ENCODE measurements around the gene TEX26. TPM values are rescaled to one million over a fixed set of nuclear protein-coding genes. Genes with fewer than 3 reads are reported as not detected.
A peak's percentile ranks its signal among the peaks of the same experiment; 100 is the strongest.

TEX26 gene
- total RNA-seq, 2 donors from 2014 or later: not detected

GRCh38 chr13:30978981-30979956 is 46.8 kb downstream of the TEX26 start:
- DNase-seq: peak; percentile 38
- H3K27ac ChIP-seq: no peak overlapping the region
- H3K27me3 ChIP-seq: no peaks in the 10 kb centered on the region
- no peaks in the 10 kb centered on the region for H3K4me1 ChIP-seq
- H3K36me3 ChIP-seq: no peaks in the 10 kb centered on the region
- no peak overlapping the region for H3K4me3 ChIP-seq
- intact Hi-C loops (cut with DNase I): no loop called here
- H3K9me3 ChIP-seq: no peaks in the 10 kb centered on the region
- TF ChIP-seq CTCF (IDR thresholded peaks at IDR 0.05): peak; percentile 64
- H3K9ac ChIP-seq (ENCODE audit: low read depth in 2 of 2, low read length in 2 of 2): no peak overlapping the region

- Histone ChIP-seq H3K9me3 (no peaks in the 10 kb centered on the region), H3K27ac (no peak overlapping the region), H3K36me3 (no peaks in the 10 kb centered on the region), H3K27me3 (no peaks in the 10 kb centered on the region), H3K9ac (ENCODE audit: low read depth in 2 of 2, low read length in 2 of 2) (no peak overlapping the region), H3K4me1 (no peaks in the 10 kb centered on the region), H3K4me3 (no peak overlapping the region)
- intact Hi-C loops (cut with DNase I): no loop called here
- DNase-seq: no peak
- no peak for TF ChIP-seq CTCF (IDR thresholded peaks at IDR 0.05)
Observed at GRCh38 chr13:30982506-30982905, 50.0 kb downstream of the TEX26 start.

GRCh38 chr13:30982906-30983305 is 50.5 kb downstream of the TEX26 start:
- intact Hi-C loops (cut with DNase I): no loop called here
- H3K4me3 ChIP-seq: no peak overlapping the region
- H3K27ac ChIP-seq: no peak overlapping the region
- no peaks in the 10 kb centered on the region for H3K4me1 ChIP-seq
- H3K27me3 ChIP-seq: no peaks in the 10 kb centered on the region
- no peak for DNase-seq
- TF ChIP-seq CTCF (IDR thresholded peaks at IDR 0.05): no peak
- H3K9me3 ChIP-seq: no peaks in the 10 kb centered on the region
- no peak overlapping the region for H3K9ac ChIP-seq (ENCODE audit: low read depth in 2 of 2, low read length in 2 of 2)
- H3K36me3 ChIP-seq: no peaks in the 10 kb centered on the region

- no peak for DNase-seq
- intact Hi-C loops (cut with DNase I): no loop called here
Observed at GRCh38 chr13:30983431-30983830, 51.0 kb downstream of the TEX26 start.

GRCh38 chr13:30984620-30985019 is 52.2 kb downstream of the TEX26 start:
- Histone ChIP-seq H3K9me3 (no peaks in the 10 kb centered on the region), H3K9ac (ENCODE audit: low read depth in 2 of 2, low read length in 2 of 2) (no peak overlapping the region), H3K4me3 (no peak overlapping the region), H3K4me1 (no peaks in the 10 kb centered on the region), H3K27ac (no peak overlapping the region), H3K27me3 (no peaks in the 10 kb centered on the region), H3K36me3 (no peaks in the 10 kb centered on the region)
- TF ChIP-seq CTCF (IDR thresholded peaks at IDR 0.05): no peak
- no peak for DNase-seq
- intact Hi-C loops (cut with DNase I): no loop called here

More at GRCh38 chr13:30983431-30983830, 51.0 kb downstream of the TEX26 start:
- Histone ChIP-seq H3K36me3 (no peaks in the 10 kb centered on the region), H3K4me3 (no peak overlapping the region), H3K9me3 (no peaks in the 10 kb centered on the region), H3K4me1 (no peaks in the 10 kb centered on the region), H3K27ac (no peak overlapping the region), H3K27me3 (no peaks in the 10 kb centered on the region), H3K9ac (ENCODE audit: low read depth in 2 of 2, low read length in 2 of 2) (no peak overlapping the region)
- no peak for TF ChIP-seq CTCF (IDR thresholded peaks at IDR 0.05)

Data from colonic mucosa (tissue), 4 donors.